CD4-positive, alpha-beta memory T cell (primary cell): ENCODE data around the gene MBD3. TPM values are rescaled to one million over a fixed set of nuclear protein-coding genes. Genes with fewer than 3 reads are reported as not detected.

Experiments
- polyA plus RNA-seq, 2 donors: library from polyadenylated mRNA; unstranded; fragments of 300-500 nt; fragmentation: Illumina TruSeq; gene quantifications; one replicate each; pipeline ENCODE4 v1.2.3, GENCODE V29; 2021
- total RNA-seq, 2 experiments: library from RNA; stranded (reverse); gene quantifications; one replicate each; pipeline ENCODE4 v1.2.3, GENCODE V29; 2021

The MBD3 gene
- total and polyA plus RNA-seq, 4 experiments from 2014 or later: 3.9 to 62.8 (median 34.6) TPM

Other genes starting within 250 kb of the MBD3 start
- gene NDUFS7, start 209.0 kb downstream of the MBD3 start, total RNA-seq: 10 to 100 TPM; 68.6 to 73.5 TPM
- 100 to 1,000 TPM; 180 to 193 TPM for gene NDUFS7, start 209.0 kb downstream of the MBD3 start, polyA plus RNA-seq
- gene GAMT, start 191.3 kb downstream of the MBD3 start, total RNA-seq: 10 to 100 TPM; 15.9 to 16.2 TPM
- gene GAMT, start 191.3 kb downstream of the MBD3 start, polyA plus RNA-seq: 10 to 100 TPM; 19.3 to 20.3 TPM
- 100 to 1,000 TPM; 143 to 152 TPM for gene DAZAP1, start 185.3 kb downstream of the MBD3 start, total RNA-seq
- 1 to 10 TPM; 2.5 to 9.1 TPM for gene DAZAP1, start 185.3 kb downstream of the MBD3 start, polyA plus RNA-seq
- gene RPS15, start 154.5 kb downstream of the MBD3 start, total RNA-seq: 1,000 to 10,000 TPM; 1,715 to 1,828 TPM
- 1,000 to 10,000 TPM; 2,575 to 2,757 TPM for gene RPS15, start 154.5 kb downstream of the MBD3 start, polyA plus RNA-seq
- gene APC2, start 142.7 kb downstream of the MBD3 start, total RNA-seq: not detected
- gene APC2, start 142.7 kb downstream of the MBD3 start, polyA plus RNA-seq: not detected
- gene C19orf25, start 113.7 kb downstream of the MBD3 start, total RNA-seq: 10 to 100 TPM; 68.8 to 79.8 TPM
- 10 to 100 TPM; 41.5 to 48.9 TPM for gene C19orf25, start 113.7 kb downstream of the MBD3 start, polyA plus RNA-seq
- 1 to 10 TPM; 3.1 to 3.7 TPM for gene PCSK4, start 102.5 kb downstream of the MBD3 start, total RNA-seq
- not detected for gene PCSK4, start 102.5 kb downstream of the MBD3 start, polyA plus RNA-seq
- 1 to 10 TPM; 2.9 to 3.3 TPM for gene REEP6, start 101.7 kb downstream of the MBD3 start, total RNA-seq
- gene REEP6, start 101.7 kb downstream of the MBD3 start, polyA plus RNA-seq: 1 to 10 TPM in 1 of 2 donors, under 1 TPM in 1; 1.00 to 2.8 TPM
- gene ADAMTSL5, start 79.8 kb downstream of the MBD3 start, total RNA-seq: 1 to 10 TPM; 2.4 to 3.6 TPM
- 1 to 10 TPM; 1.5 to 2.3 TPM for gene ADAMTSL5, start 79.8 kb downstream of the MBD3 start, polyA plus RNA-seq
- not detected for gene PLK5, start 68.8 kb downstream of the MBD3 start, total RNA-seq
- gene PLK5, start 68.8 kb downstream of the MBD3 start, polyA plus RNA-seq: not detected
- gene MEX3D, start 24.5 kb downstream of the MBD3 start, total RNA-seq: 1 to 10 TPM; 4.5 to 4.9 TPM
- under 1 TPM in 1 of 2 donors, not detected in 1; 0.16 TPM for gene MEX3D, start 24.5 kb downstream of the MBD3 start, polyA plus RNA-seq
- 100 to 1,000 TPM; 157 to 158 TPM for gene UQCR11, start 12.6 kb upstream of the MBD3 start, total RNA-seq
- gene UQCR11, start 12.6 kb upstream of the MBD3 start, polyA plus RNA-seq: 100 to 1,000 TPM; 623 to 668 TPM
- 10 to 100 TPM; 72.0 to 75.7 TPM for gene TCF3, start 59.8 kb upstream of the MBD3 start, total RNA-seq
- 10 to 100 TPM in 1 of 2 donors, 1 to 10 TPM in 1; 1.8 to 13.3 TPM for gene TCF3, start 59.8 kb upstream of the MBD3 start, polyA plus RNA-seq
- gene ONECUT3, start 160.6 kb upstream of the MBD3 start, total RNA-seq: not detected
- not detected for gene ONECUT3, start 160.6 kb upstream of the MBD3 start, polyA plus RNA-seq
- 1 to 10 TPM; 4.9 to 5.5 TPM for gene ATP8B3, start 219.4 kb upstream of the MBD3 start, total RNA-seq
- 1 to 10 TPM in 1 of 2 donors, under 1 TPM in 1; 0.73 to 2.3 TPM for gene ATP8B3, start 219.4 kb upstream of the MBD3 start, polyA plus RNA-seq